Mucosa of stomach (tissue), 1 donor: Measurements from ENCODE around the gene MBOAT2.

Source experiments
- H3K27me3 ChIP-seq: one replicate; pipeline ENCODE4 v1.7.0; 2013; ENCODE audit warnings: mild to moderate bottlenecking, low read length; ENCODE audit not compliant: control insufficient read depth, insufficient read depth
- H3K36me3 ChIP-seq: one replicate; pipeline ENCODE4 v1.7.0; 2013; ENCODE audit warnings: low read length; ENCODE audit not compliant: control insufficient read depth, insufficient read depth
- H3K4me1 ChIP-seq: one replicate; pipeline ENCODE4 v1.7.0; 2013; ENCODE audit warnings: mild to moderate bottlenecking, low read length; ENCODE audit not compliant: control insufficient read depth, insufficient read depth
- H3K4me3 ChIP-seq: one replicate; pipeline ENCODE4 v1.7.0; 2013; ENCODE audit warnings: low read length
- H3K9ac ChIP-seq: one replicate; pipeline ENCODE4 v1.7.0; 2013; ENCODE audit warnings: mild to moderate bottlenecking, low read length, moderate library complexity
- H3K9me3 ChIP-seq: one replicate; pipeline ENCODE4 v1.7.0; 2013; ENCODE audit warnings: mild to moderate bottlenecking, low read length, moderate library complexity; ENCODE audit not compliant: control insufficient read depth
- donor health status: Pancreatic carcinoma.

MBOAT2 gene

DNA sequence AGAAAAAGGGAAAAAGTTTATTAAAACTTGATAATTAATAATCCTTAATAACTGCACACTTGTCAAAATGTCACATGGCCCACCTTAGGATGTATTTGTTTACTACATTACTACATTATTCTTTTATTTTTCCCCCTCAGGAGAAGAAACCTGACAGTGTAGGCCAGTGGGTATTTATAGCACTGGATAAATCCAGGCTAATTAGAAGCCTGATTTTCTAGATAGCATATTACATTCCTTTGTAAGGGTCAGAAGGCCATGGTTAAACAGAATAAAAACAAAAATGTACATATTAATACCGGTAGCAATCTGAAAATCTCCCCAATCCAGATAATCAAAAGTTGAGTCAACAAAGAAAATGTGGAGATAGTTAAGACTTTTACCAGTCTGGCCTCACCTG, 144.6 kb downstream of the MBOAT2 start:
- H3K4me1 ChIP-seq = no peaks in the 10 kb centered on the region
- no peak overlapping the region for H3K4me3 ChIP-seq
- H3K9me3 ChIP-seq = no peaks in the 10 kb centered on the region
- H3K36me3 ChIP-seq = no peaks in the 10 kb centered on the region
- no peaks in the 10 kb centered on the region for H3K27me3 ChIP-seq
- H3K9ac ChIP-seq = no peak overlapping the region

DNA sequence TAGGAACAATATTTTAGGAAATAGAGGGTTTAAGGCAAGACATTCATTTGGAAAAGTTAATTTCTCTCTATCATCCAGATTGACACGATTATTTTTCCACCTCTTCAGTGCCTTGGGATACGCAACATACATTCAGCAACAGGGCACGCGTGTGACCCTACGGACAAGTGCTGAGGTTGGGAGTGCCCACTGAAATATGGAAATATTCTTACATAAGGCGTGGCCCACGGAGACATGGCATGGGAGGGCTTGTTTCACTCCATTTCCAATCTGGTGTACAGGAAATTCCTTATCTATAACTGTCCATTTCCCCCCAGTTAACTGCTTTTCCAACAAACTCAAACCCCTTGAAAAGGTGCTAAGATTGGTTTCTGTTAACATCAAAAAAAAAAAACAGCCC, 145.2 kb downstream of the MBOAT2 start:
- no peaks in the 10 kb centered on the region for H3K4me1 ChIP-seq
- H3K4me3 ChIP-seq = no peak overlapping the region
- no peak overlapping the region for H3K9ac ChIP-seq
- H3K36me3 ChIP-seq = no peaks in the 10 kb centered on the region
- H3K9me3 ChIP-seq = no peaks in the 10 kb centered on the region
- no peaks in the 10 kb centered on the region for H3K27me3 ChIP-seq

DNA sequence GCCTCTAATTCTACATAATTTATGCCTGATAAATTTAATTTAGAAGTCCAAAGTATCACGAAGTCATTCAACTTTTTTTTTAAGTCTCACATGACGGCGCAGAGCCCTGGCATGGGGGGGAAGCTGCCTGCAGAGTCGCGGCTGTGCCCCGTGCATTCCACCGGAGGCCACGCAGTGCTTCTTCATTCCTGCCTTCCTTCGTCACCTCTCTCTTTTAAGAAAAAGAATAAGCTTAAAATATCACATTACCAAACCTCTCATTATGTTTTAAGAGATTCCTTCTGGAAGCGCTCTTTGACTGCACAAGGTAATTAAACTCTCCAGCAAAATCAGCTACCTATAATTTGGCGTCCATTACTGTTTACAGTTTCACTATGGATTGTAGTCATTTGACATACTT, 145.8 kb downstream of the MBOAT2 start:
- Histone ChIP-seq H3K9ac (no peak overlapping the region), H3K27me3 (no peaks in the 10 kb centered on the region), H3K36me3 (no peaks in the 10 kb centered on the region), H3K9me3 (no peaks in the 10 kb centered on the region), H3K4me1 (no peaks in the 10 kb centered on the region), H3K4me3 (no peak overlapping the region)

DNA sequence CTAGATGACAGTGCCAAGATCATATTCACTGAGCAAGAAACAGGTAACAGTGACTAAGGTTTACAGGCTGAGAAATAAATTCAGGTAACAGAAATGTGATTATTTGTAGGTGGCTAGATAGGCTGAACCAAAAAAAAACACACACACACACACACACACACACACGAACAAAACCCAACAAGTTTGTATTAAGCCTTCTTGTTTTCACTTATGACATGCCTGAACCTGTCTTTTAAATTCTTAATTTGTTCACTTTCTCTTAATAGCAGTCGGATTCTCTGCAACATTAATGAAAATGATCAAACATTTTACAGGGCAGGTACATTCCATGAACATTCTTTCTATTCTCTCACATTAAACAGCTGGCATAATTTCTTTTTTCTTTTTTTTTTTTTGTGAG, 147.3 kb downstream of the MBOAT2 start:
- Histone ChIP-seq H3K9me3 (no peaks in the 10 kb centered on the region), H3K4me3 (no peak overlapping the region), H3K4me1 (no peaks in the 10 kb centered on the region), H3K9ac (no peak overlapping the region), H3K36me3 (no peaks in the 10 kb centered on the region), H3K27me3 (no peaks in the 10 kb centered on the region)

DNA sequence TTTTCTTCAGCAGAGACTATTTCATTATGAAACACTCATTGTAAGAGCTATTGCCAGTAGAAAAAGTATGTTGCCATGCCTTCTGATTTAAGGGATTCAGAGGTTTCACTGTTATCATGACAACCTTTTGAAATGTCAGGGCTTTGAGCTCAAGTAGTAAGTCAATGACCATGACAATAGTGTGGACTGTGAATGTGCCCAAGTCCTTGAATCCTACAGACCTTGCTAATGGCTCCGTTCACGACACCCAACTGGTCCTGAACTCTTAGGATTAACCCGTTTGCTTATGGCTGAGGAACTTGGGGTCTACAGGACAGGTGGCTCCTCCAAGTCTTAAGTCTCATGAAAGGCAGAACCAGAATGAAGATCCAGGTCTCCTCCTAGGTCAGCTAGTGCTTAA, 148.5 kb downstream of the MBOAT2 start:
- no peaks in the 10 kb centered on the region for H3K9me3 ChIP-seq
- no peak overlapping the region for H3K9ac ChIP-seq
- H3K27me3 ChIP-seq = no peaks in the 10 kb centered on the region

DNA sequence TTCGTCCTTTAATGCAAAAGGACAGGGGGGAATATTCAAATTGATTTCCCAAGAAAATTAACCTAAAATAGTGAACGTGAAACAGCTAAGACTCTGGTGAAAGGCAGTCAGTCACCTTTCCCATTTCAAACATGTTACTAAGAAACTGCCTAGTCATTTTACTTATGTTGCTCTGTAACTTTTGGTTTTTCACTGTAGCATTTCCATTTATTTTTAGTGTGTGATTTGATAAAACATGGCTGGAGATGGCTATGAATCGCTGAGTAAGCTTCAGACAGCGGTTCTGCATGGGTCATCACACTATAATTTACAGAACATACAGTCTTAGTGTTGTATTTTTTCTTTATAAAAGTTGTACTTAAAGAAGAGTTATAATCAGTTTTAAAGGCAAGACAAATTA, 150.1 kb downstream of the MBOAT2 start:
- Histone ChIP-seq H3K9ac (no peak overlapping the region), H3K36me3 (no peaks in the 10 kb centered on the region), H3K9me3 (no peaks in the 10 kb centered on the region), H3K4me3 (no peak overlapping the region), H3K27me3 (no peaks in the 10 kb centered on the region), H3K4me1 (no peaks in the 10 kb centered on the region)

More for the DNA sequence above, 148.5 kb downstream of the MBOAT2 start:
- Histone ChIP-seq H3K4me1 (no peaks in the 10 kb centered on the region), H3K4me3 (no peak overlapping the region), H3K36me3 (no peaks in the 10 kb centered on the region)

DNA sequence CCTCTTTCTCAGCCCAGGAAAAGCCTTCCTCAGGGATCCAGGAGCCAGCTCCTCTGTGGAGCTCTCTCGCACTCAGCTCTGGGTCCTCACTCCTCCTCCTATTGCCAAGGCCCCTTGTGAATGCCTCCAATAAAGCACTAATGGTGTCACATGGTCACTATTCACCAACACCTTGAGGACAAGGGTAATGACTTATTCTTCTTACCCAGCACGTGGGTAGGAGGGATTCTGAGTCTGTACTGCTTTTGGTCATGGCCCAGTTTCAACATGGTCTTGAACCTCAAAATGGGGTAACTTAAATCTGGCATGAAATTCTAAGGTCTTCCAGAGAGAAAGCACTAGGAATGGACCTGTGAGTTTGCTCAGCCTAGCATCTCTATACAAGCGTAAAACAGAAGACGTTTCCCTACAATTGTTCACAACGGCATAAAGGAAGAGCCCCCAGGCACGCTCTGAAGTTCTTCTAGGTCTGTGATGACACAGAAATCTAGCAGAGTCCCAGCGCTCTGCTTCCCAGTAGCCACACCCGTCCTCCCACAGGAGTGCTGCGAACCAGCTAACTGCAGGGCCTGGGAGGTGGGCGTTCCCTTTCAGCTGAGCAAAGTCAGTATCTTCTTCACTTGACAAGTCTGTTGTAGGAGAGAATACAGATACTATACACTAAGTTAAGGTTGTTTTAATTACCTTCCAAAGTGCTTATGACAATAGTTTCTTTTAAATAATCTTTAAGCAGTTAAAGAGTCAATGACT, 151.5 kb downstream of the MBOAT2 start:
- Histone ChIP-seq H3K27me3 (no peaks in the 10 kb centered on the region), H3K4me3 (no peak overlapping the region), H3K9me3 (no peaks in the 10 kb centered on the region), H3K9ac (no peak overlapping the region), H3K4me1 (no peaks in the 10 kb centered on the region), H3K36me3 (no peaks in the 10 kb centered on the region)

DNA sequence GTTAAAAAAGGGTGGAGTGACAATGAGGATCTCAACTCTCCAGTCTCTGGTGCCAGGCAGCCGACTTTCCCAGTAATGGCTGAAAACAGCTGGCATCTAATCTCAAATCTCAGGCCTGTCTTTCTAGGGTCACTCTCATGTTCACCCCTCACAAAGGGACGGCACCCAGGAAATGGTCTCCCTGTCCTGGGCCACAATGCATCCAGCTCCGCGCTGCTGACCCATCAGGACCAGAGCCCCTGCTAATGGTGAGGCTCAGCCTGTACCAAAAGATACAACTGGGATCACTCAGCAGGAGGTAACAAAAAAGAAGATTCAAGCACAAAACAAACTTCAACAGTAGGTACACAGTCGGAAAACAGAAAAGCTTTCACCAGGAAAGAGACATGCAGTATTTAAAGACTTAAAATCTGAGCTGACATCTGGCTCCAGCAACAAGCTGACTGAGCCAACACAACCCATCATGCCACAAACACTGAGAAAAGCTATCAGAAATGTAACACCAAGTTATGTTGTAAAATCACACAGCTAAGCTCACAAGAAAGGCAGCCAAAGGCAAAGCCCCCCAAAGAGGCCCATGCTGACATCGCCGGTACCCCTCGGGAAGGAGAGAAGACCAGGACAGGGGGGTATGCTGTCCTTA, 152.5 kb downstream of the MBOAT2 start:
- Histone ChIP-seq H3K27me3 (no peaks in the 10 kb centered on the region), H3K4me3 (no peak overlapping the region), H3K9ac (no peak overlapping the region), H3K36me3 (no peaks in the 10 kb centered on the region), H3K9me3 (no peaks in the 10 kb centered on the region), H3K4me1 (no peaks in the 10 kb centered on the region)

DNA sequence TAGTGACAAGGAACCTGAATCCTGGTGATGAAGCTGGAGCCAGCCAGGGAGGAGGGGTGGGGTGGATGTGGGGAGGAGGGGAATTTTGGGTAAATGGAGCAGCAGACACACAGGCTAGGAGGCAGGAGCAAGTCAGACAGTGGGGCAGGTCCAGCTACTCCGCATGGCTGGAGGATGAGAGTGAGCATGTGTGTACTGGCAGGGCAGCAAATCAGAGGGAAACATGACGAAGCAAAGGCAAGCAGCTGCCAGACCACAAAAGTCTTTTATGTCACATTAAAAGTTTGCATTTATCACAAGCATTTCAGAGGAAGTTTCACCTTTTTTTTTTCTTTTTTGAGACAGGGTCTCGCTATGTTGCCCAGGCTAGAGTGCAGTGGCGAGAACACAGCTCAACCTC, 154.2 kb downstream of the MBOAT2 start:
- no peaks in the 10 kb centered on the region for H3K4me1 ChIP-seq
- H3K9ac ChIP-seq = no peak overlapping the region
- H3K27me3 ChIP-seq = no peaks in the 10 kb centered on the region
- H3K9me3 ChIP-seq = no peaks in the 10 kb centered on the region
- H3K4me3 ChIP-seq = no peak overlapping the region
- H3K36me3 ChIP-seq = no peaks in the 10 kb centered on the region

DNA sequence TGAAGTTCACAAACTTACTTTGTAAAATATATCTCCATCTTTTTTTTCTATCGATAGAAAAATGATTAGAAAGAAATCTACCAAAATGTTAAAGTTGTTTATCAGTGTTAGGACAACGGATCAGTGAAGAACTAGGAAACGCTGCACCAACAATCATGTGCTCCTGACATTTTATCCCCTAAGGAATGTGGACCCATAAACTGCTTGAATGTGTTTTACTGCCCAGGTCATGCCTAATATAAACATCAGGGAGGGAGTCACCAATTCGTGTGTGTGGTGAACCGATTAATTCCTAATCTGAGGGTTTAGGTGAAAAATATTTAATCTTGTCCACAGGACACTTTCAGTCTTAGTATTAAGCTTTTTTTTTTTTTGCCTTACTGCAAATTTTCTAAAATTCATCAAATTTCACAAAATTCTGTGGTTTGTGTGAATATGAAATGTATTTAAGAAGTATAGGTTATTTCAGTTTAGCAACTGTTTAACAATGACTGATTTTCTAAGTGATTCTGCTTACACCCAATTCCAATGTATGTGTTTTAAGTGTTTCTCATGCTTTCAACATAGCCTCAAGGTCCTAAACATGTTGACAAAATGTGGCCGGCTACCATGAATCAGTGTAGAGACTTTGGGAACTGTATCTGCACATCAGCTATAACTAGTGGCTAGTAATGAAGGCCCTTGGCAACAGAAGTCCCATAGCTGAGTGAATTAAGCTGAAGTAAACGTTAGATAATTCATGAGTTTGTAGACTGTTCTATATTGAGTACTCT, 155.0 kb downstream of the MBOAT2 start:
- H3K9me3 ChIP-seq = no peaks in the 10 kb centered on the region
- no peaks in the 10 kb centered on the region for H3K27me3 ChIP-seq
- H3K36me3 ChIP-seq = no peaks in the 10 kb centered on the region
- H3K4me3 ChIP-seq = no peak overlapping the region
- no peak overlapping the region for H3K9ac ChIP-seq
- no peaks in the 10 kb centered on the region for H3K4me1 ChIP-seq

DNA sequence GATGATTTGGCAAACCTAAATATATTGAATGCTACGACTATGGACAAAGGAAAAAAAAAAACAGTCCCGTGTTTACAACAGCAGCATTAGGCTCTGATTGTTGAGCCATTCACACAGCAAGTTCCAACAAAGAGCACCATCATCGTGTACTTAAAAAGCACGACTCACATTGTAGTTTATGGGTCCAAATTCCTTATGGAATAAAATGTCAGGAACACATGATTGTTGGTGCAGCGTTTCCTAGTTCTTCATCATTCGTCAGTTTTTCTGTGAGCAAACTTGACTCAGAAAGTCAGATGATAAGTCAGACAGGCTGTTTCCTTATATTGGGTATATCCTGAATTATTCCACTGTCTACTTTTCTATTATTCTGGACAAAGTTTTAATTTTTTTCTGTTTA, 156.1 kb downstream of the MBOAT2 start:
- no peak overlapping the region for H3K9ac ChIP-seq
- H3K27me3 ChIP-seq = no peaks in the 10 kb centered on the region

DNA sequence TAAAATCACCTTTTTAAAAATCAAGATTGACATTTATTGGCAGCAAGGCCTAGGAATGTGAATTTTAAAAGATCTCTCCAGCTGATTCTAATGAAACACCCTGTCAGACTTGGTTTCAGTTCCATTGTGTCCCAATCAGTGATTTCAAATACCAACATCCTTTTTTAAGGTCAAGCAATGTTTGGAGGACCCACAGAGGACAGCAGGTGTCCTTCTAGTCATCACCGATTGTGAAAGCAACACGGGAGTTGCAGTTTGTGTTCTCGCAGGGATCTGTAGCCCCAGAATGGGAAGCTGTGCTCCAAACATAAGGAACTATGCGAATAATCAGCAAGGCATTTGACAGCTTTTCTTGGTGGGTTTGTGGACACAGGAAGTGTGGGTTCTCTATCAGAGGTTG, 161.6 kb downstream of the MBOAT2 start:
- Histone ChIP-seq H3K9ac (no peak overlapping the region), H3K9me3 (no peaks in the 10 kb centered on the region), H3K4me1 (peaks cover 10% of the 10 kb centered on the region), H3K27me3 (no peaks in the 10 kb centered on the region), H3K36me3 (no peaks in the 10 kb centered on the region), H3K4me3 (no peak overlapping the region)

More for the DNA sequence above, 156.1 kb downstream of the MBOAT2 start:
- Histone ChIP-seq H3K4me1 (no peaks in the 10 kb centered on the region), H3K4me3 (no peak overlapping the region), H3K36me3 (no peaks in the 10 kb centered on the region), H3K9me3 (no peaks in the 10 kb centered on the region)
